SK-N-MC (cell line): ENCODE results near the gene RCN1.

ENCODE experiments used
- EZH2 ChIP-seq: fragments of 200-600 bp; sonication (generic); IDR thresholded peaks from one replicate; pipeline ENCODE4 v1.6.1; 2017; ENCODE audit warnings: antibody characterized with exemption
- FOXP2 ChIP-seq: optimal IDR thresholded peaks from 2 replicates; pipeline ENCODE3; 2011; ENCODE audit warnings: mild to moderate bottlenecking, moderate library complexity; ENCODE audit not compliant: insufficient read depth; ENCODE audit errors: extremely low read length, control extremely low read depth
- POLR2AphosphoS5 ChIP-seq: IDR thresholded peaks from 2 replicates; pipeline ENCODE4 v1.6.1; 2012; ENCODE audit warnings: mild to moderate bottlenecking, low read depth, low read length, borderline replicate concordance

GRCh38 chr11:32088117-32088941, 2.5 kb upstream of the RCN1 start:
- TF ChIP-seq POLR2AphosphoS5: no peak
- TF ChIP-seq EZH2: no peak
- no peak for TF ChIP-seq FOXP2
